ENCODE measurements around the gene SLC6A3. TPM values are rescaled to one million over a fixed set of nuclear protein-coding genes. Genes with fewer than 3 reads are reported as not detected.
A peak's percentile ranks its signal among the peaks of the same experiment; 100 is the strongest.
"Not testable (repeated sequence)": the region's sequence is repeated elsewhere in the genome, so short reads cannot be mapped to it uniquely, and the experiment has no call there.

SLC6A3 gene
- total RNA-seq, 2 experiments from 2014 or later = 0.08 TPM; not detected in 1

DNA sequence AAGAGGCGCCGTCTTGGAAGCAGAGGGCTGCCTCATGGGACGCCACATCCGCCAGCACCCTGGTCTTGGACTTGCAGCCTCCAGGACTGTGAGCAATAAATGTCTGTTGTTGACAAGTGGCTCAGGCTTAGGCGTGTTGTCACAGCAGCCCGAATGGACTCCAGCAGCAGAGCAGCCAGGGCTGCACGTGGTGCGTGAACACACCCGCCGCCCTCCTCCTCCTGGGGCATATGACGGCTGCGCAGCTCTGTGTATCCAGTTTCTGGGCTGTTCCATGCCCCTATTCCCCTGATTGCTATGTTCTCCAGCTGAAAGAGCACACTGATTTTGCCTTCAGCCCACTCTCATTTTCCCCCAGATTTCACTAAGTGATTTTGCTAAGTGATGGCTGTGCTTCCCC, 64.3 kb downstream of the SLC6A3 start:
- POLR2A ChIA-PET = no interaction called here
- H3K36me3 Mint-ChIP-seq = no peaks in the 10 kb centered on the region
- H3K4me1 Mint-ChIP-seq = peaks cover 4% of the 10 kb centered on the region
- no peaks in the 10 kb centered on the region for H3K9me3 Mint-ChIP-seq
- no peak overlapping the region for H3K4me3 Mint-ChIP-seq
- H3K27ac Mint-ChIP-seq = no peak overlapping the region
- ATAC-seq (ENCODE audit: low read depth) (no peak), DNase-seq (no peak)
- peaks cover 3% of the 10 kb centered on the region for H3K27me3 Mint-ChIP-seq

DNA sequence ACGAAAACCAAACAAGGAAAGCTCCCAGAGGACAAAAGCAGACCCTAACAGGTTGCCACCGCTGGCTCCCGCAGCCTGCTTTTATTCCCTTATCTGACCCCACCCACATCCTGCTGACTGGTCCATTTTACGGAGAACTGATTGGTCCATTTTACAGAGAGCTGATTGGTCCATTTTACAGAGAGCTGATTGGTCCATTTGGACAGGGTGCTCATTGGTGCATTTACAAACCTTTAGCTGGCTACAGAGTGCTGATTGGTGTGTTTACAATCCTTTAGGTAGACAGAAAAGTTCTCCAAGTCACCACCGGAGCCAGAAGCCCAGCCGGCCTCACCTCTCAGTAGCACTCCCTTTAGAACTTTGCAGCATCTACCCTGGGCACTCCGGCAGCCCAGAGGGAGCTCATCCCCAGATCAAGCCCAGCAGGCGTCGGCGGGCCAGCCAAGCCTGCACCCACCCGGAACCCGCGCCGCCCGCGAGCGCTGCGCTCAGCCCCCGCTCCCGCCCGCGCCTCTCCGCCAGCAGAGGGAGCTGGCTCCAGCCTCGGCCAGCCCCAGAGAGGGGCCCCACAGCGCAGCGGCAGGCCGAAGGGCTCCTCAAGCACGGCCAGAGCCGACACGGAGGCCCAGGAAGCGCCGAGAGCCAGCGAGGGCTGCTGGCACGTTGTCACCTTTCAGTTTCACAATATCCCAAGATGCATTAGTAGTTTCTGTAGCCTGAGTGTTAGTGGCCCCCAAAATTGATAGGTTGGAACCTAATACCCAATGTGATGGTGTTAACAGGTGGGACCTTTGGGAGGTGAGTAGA, 65.0 kb downstream of the SLC6A3 start:
- H3K4me3 Mint-ChIP-seq = peak overlapping the region; percentile 60
- peaks cover 3% of the 10 kb centered on the region for H3K27me3 Mint-ChIP-seq
- peak overlapping the region; percentile 37 for H3K27ac Mint-ChIP-seq
- peak; percentile 93 for ATAC-seq (ENCODE audit: low read depth)
- H3K9me3 Mint-ChIP-seq = no peaks in the 10 kb centered on the region
- peak; percentile 80 for DNase-seq
- POLR2A ChIA-PET = no interaction called here
- H3K36me3 Mint-ChIP-seq = no peaks in the 10 kb centered on the region
- peaks cover 2% of the 10 kb centered on the region for H3K4me1 Mint-ChIP-seq

DNA sequence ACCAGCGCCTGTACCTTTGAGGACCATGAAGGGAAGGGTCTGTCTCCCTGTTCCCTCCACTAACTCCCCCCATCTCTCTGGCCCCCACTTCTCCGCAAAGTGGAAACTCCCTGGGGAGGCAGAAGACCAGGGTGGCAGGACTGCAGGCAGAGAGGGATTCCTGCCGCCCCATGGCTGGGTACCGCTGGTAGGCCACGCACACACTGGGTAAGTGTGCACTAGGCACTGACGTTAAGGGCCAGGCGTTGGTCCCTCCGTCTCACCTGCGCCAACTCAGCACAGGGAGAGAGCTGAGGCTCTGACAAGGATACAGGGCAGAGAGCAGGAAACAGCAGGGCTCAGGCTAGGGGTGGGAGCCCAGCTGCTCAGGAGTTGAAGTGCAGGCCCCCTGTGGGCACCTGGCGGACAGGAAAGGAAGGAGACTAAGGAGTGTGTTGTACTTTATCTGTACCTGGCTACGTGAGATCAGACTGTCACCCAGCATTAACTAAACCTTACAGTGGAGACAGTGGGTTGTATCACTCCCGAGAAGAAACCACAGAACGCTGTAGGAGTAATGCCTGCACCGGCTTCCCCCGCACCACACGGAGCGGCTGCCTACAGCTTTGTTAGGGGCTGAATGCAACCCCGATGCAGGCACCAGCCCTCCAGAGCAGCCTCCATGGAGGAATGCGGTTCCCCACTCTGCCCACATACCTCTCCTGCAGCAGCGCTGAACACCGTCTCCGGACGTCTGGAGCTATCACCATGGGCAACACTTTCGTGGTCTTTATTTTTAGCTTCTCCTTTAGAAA, 66.2 kb downstream of the SLC6A3 start:
- Mint-ChIP-seq H3K4me1 (peaks cover 2% of the 10 kb centered on the region), H3K36me3 (no peaks in the 10 kb centered on the region), H3K4me3 (no peak overlapping the region), H3K9me3 (no peaks in the 10 kb centered on the region), H3K27ac (no peak overlapping the region), H3K27me3 (peaks cover 3% of the 10 kb centered on the region)
- ATAC-seq (ENCODE audit: low read depth) (no peak), DNase-seq (no peak)
- POLR2A ChIA-PET = no interaction called here

DNA sequence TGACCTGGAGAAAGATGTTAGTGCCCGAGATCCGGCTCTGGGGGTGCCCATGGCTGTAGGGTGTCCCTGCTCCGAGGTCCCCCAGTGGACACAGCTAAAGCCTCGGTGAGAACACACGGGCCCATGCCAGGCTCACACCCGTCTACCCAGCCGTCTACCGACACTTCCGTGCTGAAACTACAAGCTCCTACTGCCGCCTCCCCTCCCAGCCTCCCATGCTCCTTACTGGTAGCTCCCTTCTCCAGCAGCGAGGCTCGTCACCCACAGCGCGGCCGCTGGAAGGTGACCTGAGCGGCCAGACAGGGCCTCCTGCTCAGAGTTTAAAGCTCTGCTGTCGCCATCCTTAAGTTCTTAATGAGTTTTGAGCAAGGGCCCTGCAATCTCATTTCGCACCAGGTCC, 67.1 kb downstream of the SLC6A3 start:
- no peak for ATAC-seq (ENCODE audit: low read depth)
- no peak overlapping the region for H3K4me3 Mint-ChIP-seq
- H3K9me3 Mint-ChIP-seq = no peaks in the 10 kb centered on the region
- H3K4me1 Mint-ChIP-seq = peaks cover 2% of the 10 kb centered on the region
- no peaks in the 10 kb centered on the region for H3K36me3 Mint-ChIP-seq
- H3K27me3 Mint-ChIP-seq = peaks cover 3% of the 10 kb centered on the region
- POLR2A ChIA-PET = no interaction called here
- DNase-seq = no peak
- no peak overlapping the region for H3K27ac Mint-ChIP-seq

DNA sequence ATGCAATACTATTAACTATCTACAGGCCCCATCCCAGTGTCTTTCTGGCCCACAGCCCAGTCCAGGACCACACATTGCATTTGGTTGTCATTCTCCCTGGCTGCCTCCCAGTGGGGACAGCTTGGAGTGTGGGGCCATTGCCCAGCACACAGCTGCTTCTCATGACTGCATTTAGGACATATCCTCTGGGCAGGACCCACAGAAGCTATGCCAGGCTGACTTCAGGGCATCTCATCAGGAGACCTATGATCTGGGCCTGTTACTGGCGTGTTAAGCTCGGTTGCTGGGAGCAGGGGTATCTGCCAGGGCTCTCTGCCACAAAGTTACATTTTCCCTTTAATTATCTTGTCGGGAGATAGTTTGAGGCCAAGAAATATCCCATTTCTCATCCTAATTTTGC, 68.3 kb downstream of the SLC6A3 start:
- Mint-ChIP-seq H3K9me3 (no peaks in the 10 kb centered on the region), H3K27ac (no peak overlapping the region), H3K4me3 (no peak overlapping the region), H3K36me3 (no peaks in the 10 kb centered on the region), H3K27me3 (peaks cover 3% of the 10 kb centered on the region), H3K4me1 (peaks cover 2% of the 10 kb centered on the region)
- DNase-seq = no peak
- no peak for ATAC-seq (ENCODE audit: low read depth)
- POLR2A ChIA-PET = interaction anchor here (1.7 kb wide), 1 partner anchor 9 kb away, joined by 5 read pairs; no protein-coding TSS in a partner anchor

DNA sequence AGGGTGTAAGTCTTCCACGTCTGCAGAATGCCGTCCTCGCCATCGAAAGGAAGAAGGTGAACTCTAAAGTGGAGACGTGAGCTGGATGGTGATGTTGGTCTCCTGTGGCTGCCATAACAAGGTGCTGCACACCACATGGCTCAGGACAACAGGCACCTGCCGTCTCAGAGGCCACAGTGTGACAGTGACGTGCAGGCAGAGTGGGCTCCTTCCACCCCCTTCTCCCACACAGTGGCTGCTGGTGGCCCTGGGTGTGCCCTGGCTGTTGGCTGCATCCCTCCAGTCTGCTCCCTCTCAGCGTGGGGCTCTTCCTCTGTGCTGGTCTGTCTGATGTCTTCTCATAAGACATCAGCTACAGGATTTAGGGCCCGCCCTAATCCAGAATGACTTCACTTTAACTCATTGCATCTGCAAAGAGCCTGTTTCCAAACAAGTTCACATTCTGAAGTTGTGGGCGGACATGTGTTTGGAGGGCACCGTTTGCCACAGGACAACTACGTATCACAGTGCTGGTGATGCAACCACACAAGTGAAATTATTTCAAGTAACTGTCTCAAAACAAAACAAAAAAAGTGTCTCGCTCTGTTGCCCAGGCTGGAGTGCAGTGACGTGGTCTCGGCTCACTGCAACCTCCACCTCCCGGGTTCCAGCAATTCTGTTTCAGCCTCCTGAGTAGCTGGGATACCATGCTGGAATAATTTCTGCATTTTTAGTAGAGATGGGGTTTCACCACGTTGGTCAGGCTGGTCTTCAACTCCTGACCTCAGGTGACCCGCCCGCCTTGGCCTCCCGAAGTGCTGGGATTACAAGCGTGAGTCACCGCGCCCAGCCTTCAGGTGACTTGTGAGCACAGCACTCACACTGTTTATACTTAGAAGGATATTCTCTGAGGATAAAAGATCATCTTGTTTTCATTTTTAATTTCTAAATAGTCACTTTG, 69.1 kb downstream of the SLC6A3 start:
- Mint-ChIP-seq H3K4me3 (no peak overlapping the region), H3K27ac (no peak overlapping the region), H3K27me3 (peaks cover 3% of the 10 kb centered on the region), H3K4me1 (peaks cover 2% of the 10 kb centered on the region), H3K9me3 (no peaks in the 10 kb centered on the region), H3K36me3 (no peaks in the 10 kb centered on the region)
- ATAC-seq (ENCODE audit: low read depth) (no peak), DNase-seq (no peak)
- POLR2A ChIA-PET = interaction anchor here (1.7 kb wide), 1 partner anchor 10 kb away, joined by 5 read pairs; no protein-coding TSS in a partner anchor

DNA sequence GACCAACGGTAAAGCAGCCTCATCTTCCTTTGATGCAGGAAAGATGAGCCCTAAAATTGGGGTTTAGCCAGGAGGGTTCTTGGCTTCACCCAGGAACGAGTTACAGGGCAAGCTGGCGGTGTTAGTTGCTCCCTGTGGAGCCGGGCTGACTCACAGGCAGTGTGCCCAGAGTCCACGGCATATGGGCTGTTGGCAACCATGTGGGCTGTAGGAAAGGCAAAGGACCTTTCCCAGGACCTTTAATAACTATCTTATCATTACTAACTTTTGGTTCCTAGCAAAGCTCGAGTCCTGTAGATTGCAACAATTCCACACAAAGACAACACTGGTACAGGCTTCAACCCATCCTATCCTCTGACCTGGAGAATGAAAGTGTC, 70.6 kb downstream of the SLC6A3 start:
- no peaks in the 10 kb centered on the region for H3K9me3 Mint-ChIP-seq
- no peaks in the 10 kb centered on the region for H3K36me3 Mint-ChIP-seq
- POLR2A ChIA-PET = no interaction called here
- no peak overlapping the region for H3K27ac Mint-ChIP-seq
- H3K4me1 Mint-ChIP-seq = no peaks in the 10 kb centered on the region
- H3K4me3 Mint-ChIP-seq = no peak overlapping the region
- DNase-seq (no peak), ATAC-seq (ENCODE audit: low read depth) (no peak)
- H3K27me3 Mint-ChIP-seq = peaks cover 3% of the 10 kb centered on the region

DNA sequence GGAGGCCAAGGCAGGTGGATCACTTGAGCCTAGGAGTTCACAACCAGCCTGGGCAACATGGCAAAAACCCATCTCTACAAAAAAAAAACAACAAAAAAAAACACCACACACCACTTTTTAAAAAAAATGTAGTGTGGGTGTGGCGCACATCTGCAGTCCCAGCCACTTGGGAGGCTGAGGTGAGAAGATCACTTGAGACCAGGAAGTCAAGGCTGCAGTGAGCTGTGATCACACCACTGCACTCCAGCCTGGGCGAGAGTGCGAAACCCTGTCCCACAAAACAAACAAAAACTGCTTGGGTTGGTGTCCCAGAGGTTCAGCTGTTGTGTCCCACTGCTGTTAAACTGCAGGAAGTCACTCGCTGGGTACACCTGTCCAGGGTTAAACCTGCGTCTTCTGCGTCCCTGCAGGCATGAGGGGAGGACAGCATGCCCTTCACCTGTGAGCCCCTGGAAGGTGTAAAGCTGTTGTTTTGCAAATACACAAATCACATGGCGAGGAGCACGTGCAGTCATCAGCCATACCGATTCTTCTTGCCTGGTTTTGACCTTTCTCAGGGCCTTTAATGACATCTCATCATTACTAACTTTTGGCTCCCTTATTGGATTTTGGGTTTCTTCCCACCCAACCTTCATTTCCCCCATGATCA, 71.1 kb downstream of the SLC6A3 start:
- no peak overlapping the region for H3K4me3 Mint-ChIP-seq
- POLR2A ChIA-PET = no interaction called here
- H3K27me3 Mint-ChIP-seq = peaks cover 3% of the 10 kb centered on the region
- no peak for DNase-seq
- no peaks in the 10 kb centered on the region for H3K36me3 Mint-ChIP-seq
- no peaks in the 10 kb centered on the region for H3K9me3 Mint-ChIP-seq
- no peaks in the 10 kb centered on the region for H3K4me1 Mint-ChIP-seq
- no peak for ATAC-seq (ENCODE audit: low read depth)
- H3K27ac Mint-ChIP-seq = no peak overlapping the region

DNA sequence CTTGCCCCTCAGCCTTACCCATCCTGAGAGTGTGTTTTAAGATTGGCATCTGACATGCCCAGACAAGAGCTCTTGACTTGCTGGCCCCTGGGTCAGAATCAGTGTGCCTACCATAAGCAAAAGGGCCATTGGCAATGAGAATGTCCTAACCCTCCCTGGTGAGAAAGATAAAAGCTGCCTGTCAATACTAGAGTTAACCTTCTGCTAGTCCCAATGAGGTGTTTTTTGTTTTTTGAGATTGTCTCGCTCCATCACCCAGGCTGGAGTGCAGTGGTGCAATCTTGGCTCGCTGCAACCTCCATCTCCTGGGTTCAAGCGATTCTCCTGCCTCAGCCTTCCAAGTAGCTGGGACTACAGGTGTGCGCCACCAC, 73.3 kb downstream of the SLC6A3 start:
- H3K27ac Mint-ChIP-seq; DNase-seq; H3K36me3 Mint-ChIP-seq; H3K27me3 Mint-ChIP-seq; ATAC-seq (ENCODE audit: low read depth); H3K4me1 Mint-ChIP-seq; H3K9me3 Mint-ChIP-seq; H3K4me3 Mint-ChIP-seq; POLR2A ChIA-PET: not testable (repeated sequence)

DNA sequence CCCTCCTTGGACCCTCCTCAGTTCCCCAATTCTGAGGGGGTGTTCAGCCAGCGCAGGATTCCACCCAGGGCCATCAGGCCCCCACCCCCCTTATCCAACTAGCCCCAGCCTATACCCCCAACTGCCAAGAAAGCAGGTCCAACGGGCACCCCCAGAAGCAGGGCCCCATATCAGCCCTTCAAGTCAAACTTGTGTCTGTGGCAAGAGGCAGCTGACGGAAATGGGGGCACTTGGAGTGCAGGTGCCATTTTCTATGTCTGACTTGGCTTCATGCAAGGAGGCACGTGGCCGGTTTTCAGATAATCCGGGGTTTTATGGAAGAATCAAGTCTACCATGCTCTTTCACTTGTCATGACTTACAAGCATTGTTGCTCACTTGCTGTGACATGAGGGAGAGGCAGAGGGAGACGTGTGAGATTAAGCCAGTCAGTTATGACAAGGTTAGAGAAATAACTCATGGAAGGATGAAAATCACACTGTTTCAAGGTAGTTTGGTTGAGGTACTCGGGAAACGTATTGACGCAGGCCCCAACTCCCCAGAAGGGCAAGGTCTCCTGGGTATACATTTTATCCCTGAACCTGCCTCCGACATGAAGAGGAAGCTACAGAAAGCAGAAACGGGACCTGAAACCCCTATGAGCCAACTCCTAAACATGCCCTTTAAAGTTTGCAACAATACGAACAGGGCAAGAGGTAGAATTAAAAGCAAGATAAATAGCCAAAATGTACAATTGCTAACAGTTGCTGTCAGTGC, 73.8 kb downstream of the SLC6A3 start:
- DNase-seq (no peak), ATAC-seq (ENCODE audit: low read depth) (no peak)
- no peaks in the 10 kb centered on the region for H3K9me3 Mint-ChIP-seq
- peaks cover 4% of the 10 kb centered on the region for H3K27me3 Mint-ChIP-seq
- no peak overlapping the region for H3K27ac Mint-ChIP-seq
- H3K4me1 Mint-ChIP-seq = no peaks in the 10 kb centered on the region
- POLR2A ChIA-PET = no interaction called here
- no peak overlapping the region for H3K4me3 Mint-ChIP-seq
- H3K36me3 Mint-ChIP-seq = no peaks in the 10 kb centered on the region

DNA sequence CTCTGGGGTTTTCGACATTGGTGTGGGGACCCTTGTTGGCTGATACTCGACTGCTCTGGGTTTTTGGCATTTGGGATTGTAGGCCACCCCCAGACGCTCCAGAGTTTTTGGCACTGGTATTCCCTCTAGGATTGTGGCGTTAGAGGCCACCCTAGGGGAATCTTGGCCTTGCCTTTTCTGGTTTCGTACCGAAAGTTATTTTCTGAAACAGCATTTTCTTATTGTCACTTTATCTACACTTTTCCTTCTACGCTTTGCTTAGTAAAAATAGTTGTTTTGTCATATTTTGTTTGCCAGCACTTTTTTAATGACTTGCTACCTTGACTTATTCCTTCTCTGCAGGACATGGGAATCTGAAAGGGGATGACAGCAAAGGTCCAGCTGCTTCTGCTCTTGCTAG, 75.2 kb downstream of the SLC6A3 start:
- ATAC-seq (ENCODE audit: low read depth) (no peak), DNase-seq (no peak)
- Mint-ChIP-seq H3K27ac (no peak overlapping the region), H3K9me3 (no peaks in the 10 kb centered on the region), H3K4me1 (no peaks in the 10 kb centered on the region), H3K4me3 (no peak overlapping the region), H3K27me3 (peaks cover 4% of the 10 kb centered on the region), H3K36me3 (no peaks in the 10 kb centered on the region)
- POLR2A ChIA-PET = no interaction called here

DNA sequence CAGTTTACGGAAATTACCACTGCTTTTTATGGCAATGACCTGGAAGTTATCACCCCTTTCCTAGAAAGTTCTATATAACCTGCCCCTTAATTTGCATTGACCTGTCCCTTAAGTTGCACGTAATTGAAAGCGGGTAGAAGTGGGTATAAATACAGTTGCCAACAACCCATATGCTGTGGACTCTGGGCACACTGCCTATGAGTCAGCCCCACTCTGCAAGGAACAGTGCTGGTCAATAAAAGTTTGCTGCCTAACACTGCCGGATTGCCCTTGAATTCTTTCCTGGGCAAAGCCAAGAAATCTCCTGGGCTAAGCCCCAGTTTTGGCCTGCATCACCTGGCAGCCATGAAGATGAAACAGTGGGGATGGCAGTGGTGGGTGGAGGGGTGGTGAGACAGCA, 76.5 kb downstream of the SLC6A3 start:
- POLR2A ChIA-PET = no interaction called here
- Mint-ChIP-seq H3K36me3 (no peaks in the 10 kb centered on the region), H3K27ac (no peak overlapping the region), H3K4me3 (no peak overlapping the region), H3K4me1 (no peaks in the 10 kb centered on the region), H3K27me3 (peaks cover 13% of the 10 kb centered on the region), H3K9me3 (no peaks in the 10 kb centered on the region)
- ATAC-seq (ENCODE audit: low read depth) = no peak
- no peak for DNase-seq
